Tongue (tissue), 2 donors: ENCODE measurements around the gene SOX10. TPM values are rescaled to one million over a fixed set of nuclear protein-coding genes. Genes with fewer than 3 reads are reported as not detected.
A peak's percentile ranks its signal among the peaks of the same experiment; 100 is the strongest.
"Not testable (repeated sequence)": the region's sequence is repeated elsewhere in the genome, so short reads cannot be mapped to it uniquely, and the experiment has no call there.

ENCODE experiments used
- DNase-seq: peaks from one replicate; pipeline ENCODE4 v3.0.0-alpha.2; 2015
- total RNA-seq: library from RNA; depleted of rRNA; stranded (reverse); fragments of >200 nt; gene quantifications from one replicate; pipeline ENCODE4 v1.2.3, GENCODE V29; 2014

Gene SOX10
- total RNA-seq, 1 donor from 2014 or later = 14.9 TPM

GRCh38 chr22:37959231-37959825 is 25.0 kb downstream of the SOX10 start:
- no peak for DNase-seq

- no peak for DNase-seq
These were observed 27.1 kb downstream of the SOX10 start for GRCh38 chr22:37957232-37957631.

GRCh38 chr22:37955825-37956397 is 28.4 kb downstream of the SOX10 start:
- not testable (repeated sequence) for DNase-seq

- DNase-seq = no peak
These were observed 29.7 kb downstream of the SOX10 start for GRCh38 chr22:37954686-37955085.

GRCh38 chr22:37953437-37954179 is 30.7 kb downstream of the SOX10 start, which contains the start of the genes C22orf23 and POLR2F:
Gene C22orf23, minus strand, starts transcription at chr22:37953601. Its CDS starts 452 bp downstream, at chr22:37953149.
Gene POLR2F, plus strand, starts transcription at chr22:37953699. Its CDS starts 89 bp downstream, at chr22:37953788.
- peak; percentile 99 for DNase-seq

- no peak for DNase-seq
These were observed 31.3 kb downstream of the SOX10 start for GRCh38 chr22:37953062-37953436.

- DNase-seq = not testable (repeated sequence)
These were observed 31.7 kb downstream of the SOX10 start for GRCh38 chr22:37952629-37953028.

GRCh38 chr22:37951305-37951704 is 33.0 kb downstream of the SOX10 start:
- no peak for DNase-seq

- not testable (repeated sequence) for DNase-seq
These were observed 37.1 kb downstream of the SOX10 start for GRCh38 chr22:37947142-37947795.

- DNase-seq = not testable (repeated sequence)
These were observed 39.9 kb downstream of the SOX10 start for GRCh38 chr22:37944423-37944822.

GRCh38 chr22:37943825-37944198 is 40.5 kb downstream of the SOX10 start:
- DNase-seq = no peak

- no peak for DNase-seq
These were observed 41.1 kb downstream of the SOX10 start for GRCh38 chr22:37943136-37943824.

- DNase-seq = no peak
These were observed 42.2 kb downstream of the SOX10 start for GRCh38 chr22:37942133-37942532.

GRCh38 chr22:37940698-37941376 is 43.5 kb downstream of the SOX10 start:
- no peak for DNase-seq

GRCh38 chr22:37933711-37934376 is 50.5 kb downstream of the SOX10 start:
- peak; percentile 87 for DNase-seq

GRCh38 chr22:37932821-37933578 is 51.4 kb downstream of the SOX10 start:
- no peak for DNase-seq

- no peak for DNase-seq
These were observed 52.0 kb downstream of the SOX10 start for GRCh38 chr22:37932401-37932800.

- no peak for DNase-seq
These were observed 52.4 kb downstream of the SOX10 start for GRCh38 chr22:37931893-37932389.

GRCh38 chr22:37930952-37931440 is 53.4 kb downstream of the SOX10 start:
- DNase-seq = no peak
